HFF-Myc (cell line): ENCODE data around the gene CDC42EP1.

Experiments used
- DNase-seq: peaks from one replicate; pipeline ENCODE4 v3.0.0-alpha.2; 2011; ENCODE audit warnings: low read depth; ENCODE audit errors: extremely low read depth
- H3K4me3 ChIP-seq: replicated peaks from 2 replicates; pipeline ENCODE4 v1.5.1; 2011; ENCODE audit warnings: low read depth, mild to moderate bottlenecking, control low read depth, low read length
- TF ChIP-seq, protein P1 (sequence below): IDR thresholded peaks from 2 replicates; pipeline ENCODE4 v1.5.1; 2012; ENCODE audit warnings: mild to moderate bottlenecking, low read depth, low read length, control low read depth; ENCODE audit errors: missing control alignments

Gene CDC42EP1

DNA sequence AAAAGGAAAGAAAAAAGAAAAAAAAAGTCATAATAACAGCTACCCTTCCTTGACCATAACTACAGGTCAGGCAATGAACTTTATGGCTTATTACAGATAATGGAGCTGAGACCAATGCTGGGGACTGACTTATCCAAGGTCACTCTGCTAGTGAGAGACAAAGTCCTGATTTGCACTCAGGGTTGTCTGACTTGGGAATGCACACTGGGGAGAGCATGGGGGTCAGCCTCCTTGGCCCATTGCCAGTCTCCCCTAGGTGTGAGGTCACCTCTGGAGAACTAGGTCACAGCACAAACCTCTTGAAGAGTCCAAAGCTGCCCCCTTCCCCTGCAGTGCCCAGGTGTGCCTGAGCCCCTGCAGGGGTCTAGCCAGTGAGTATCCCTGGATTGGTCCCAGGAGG lies 5.3 kb upstream of the CDC42EP1 start:
- TF ChIP-seq, protein P1, sequence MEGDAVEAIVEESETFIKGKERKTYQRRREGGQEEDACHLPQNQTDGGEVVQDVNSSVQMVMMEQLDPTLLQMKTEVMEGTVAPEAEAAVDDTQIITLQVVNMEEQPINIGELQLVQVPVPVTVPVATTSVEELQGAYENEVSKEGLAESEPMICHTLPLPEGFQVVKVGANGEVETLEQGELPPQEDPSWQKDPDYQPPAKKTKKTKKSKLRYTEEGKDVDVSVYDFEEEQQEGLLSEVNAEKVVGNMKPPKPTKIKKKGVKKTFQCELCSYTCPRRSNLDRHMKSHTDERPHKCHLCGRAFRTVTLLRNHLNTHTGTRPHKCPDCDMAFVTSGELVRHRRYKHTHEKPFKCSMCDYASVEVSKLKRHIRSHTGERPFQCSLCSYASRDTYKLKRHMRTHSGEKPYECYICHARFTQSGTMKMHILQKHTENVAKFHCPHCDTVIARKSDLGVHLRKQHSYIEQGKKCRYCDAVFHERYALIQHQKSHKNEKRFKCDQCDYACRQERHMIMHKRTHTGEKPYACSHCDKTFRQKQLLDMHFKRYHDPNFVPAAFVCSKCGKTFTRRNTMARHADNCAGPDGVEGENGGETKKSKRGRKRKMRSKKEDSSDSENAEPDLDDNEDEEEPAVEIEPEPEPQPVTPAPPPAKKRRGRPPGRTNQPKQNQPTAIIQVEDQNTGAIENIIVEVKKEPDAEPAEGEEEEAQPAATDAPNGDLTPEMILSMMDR: no peak
- no peak for DNase-seq
- H3K4me3 ChIP-seq: no peak overlapping the region

- TF ChIP-seq, protein P1: no peak
Measured at GRCh38 chr22:37556710-37557109, 3.6 kb upstream of the CDC42EP1 start.

DNA sequence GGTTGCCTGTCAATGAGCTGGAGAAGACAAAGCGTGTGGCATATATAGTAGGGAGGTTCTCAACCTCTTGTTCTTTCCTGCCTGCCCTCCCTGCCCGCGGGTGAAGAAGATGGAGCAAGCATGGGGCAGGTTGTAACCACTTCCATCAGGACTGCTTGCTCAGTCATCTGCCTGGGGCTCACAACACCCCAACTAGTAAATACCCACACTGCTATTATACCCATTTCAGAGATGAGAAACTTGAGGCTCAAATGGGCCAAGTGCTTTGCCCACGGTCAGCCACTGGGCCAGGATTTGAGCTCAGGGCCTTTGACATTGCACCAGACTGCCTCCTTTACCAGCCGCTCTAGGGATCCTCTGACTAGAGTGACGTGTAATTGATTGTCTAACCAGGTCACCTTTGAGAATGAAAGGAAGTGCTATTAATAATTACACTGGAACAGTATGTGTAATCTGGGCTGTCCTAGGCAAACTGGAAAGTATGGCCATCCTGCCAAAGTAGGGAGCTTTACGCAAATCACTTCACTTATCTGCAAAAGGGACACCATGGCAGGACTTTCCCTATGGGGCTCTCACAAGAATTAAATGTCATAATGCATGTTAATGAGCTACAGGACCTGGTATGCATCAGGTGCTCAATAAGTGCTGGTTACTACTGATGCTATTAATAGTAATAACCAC lies 2.8 kb upstream of the CDC42EP1 start:
- no peak overlapping the region for H3K4me3 ChIP-seq
- TF ChIP-seq, protein P1: no peak
- no peak for DNase-seq

More at GRCh38 chr22:37556710-37557109, 3.6 kb upstream of the CDC42EP1 start:
- DNase-seq: no peak
- no peak overlapping the region for H3K4me3 ChIP-seq

- TF ChIP-seq, protein P1: no peak
- no peak overlapping the region for H3K4me3 ChIP-seq
- DNase-seq: no peak
Measured at GRCh38 chr22:37558815-37559214, 1.5 kb upstream of the CDC42EP1 start.

DNA sequence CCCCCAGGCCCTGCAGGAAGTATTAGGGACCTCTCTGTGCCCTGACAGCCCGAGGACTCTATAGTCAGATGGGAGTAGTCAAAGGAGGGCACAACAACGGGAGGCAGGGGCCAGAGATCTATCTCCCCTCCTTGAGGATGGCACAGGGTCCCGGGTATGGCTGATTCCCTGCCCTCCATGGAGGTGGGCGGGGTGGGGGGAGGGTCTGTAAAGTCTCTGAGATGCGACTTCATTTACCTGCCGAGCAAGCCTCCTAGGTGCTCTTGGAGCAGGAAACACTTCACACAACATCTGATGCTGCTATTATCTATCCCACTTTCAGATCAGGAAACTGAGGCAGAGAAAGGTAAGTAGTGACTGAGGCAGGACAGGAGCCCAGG lies 769 bp upstream of the CDC42EP1 start:
- peak overlapping the region; percentile 41 for H3K4me3 ChIP-seq
- TF ChIP-seq, protein P1: no peak
- no peak for DNase-seq

DNA sequence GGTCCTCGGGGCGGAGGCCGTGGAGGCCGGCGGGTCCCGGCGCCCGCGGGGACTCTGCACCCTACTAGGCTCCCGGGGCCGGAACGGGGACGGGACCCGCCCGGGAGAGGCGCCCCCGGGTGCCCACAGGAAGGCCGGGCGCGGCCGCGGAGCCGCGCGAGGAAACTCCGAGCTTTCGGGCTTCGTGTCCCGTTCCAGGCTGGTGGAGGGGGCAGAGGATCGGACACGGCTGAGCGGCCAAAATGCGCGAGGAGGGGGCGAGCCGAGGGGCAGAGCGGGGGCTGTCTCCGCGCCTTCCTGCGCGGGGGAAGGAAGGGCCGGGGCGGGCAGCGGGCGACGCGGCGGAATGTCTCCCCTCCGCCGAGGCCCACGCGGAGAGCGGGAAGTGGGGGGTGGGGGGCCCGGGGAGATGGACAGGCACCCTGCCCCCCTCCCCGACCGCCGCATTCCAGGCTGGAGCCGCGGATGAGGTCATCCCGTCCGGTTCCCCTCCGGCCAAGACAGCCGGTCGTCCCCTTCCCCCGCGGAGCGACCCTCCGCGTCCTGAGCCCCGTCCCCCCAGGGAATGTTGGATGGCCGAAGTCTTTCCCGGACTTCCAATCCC lies 430 bp downstream of the CDC42EP1 start:
- H3K4me3 ChIP-seq: peak overlapping the region; percentile 93
- no peak for DNase-seq

More for the DNA sequence above, 430 bp downstream of the CDC42EP1 start:
- TF ChIP-seq, protein P1: no peak
